Ovary (tissue), 9 donors: ENCODE results near the gene CAVIN1. TPM values are rescaled to one million over a fixed set of nuclear protein-coding genes. Genes with fewer than 3 reads are reported as not detected.

Experiments
- DNase-seq, 5 donors: peaks; one replicate each; pipeline ENCODE4 v3.0.0-alpha.2; 2019 to 2020
- H3K27ac ChIP-seq, 2 donors: fragments of 200-600 bp; one replicate each; pipeline versions ENCODE4 v1.5.1 to v1.8.0; 2019 to 2022
- H3K27me3 ChIP-seq: fragments of 200-600 bp; one replicate; pipeline ENCODE4 v1.8.0; 2022
- H3K36me3 ChIP-seq: fragments of 200-600 bp; sonication (generic); one replicate; pipeline ENCODE4 v1.5.1; 2019
- H3K4me1 ChIP-seq: one replicate; pipeline ENCODE4 v1.8.1; 2013; ENCODE audit warnings: mild to moderate bottlenecking, moderate library complexity; ENCODE audit not compliant: insufficient read depth
- H3K4me3 ChIP-seq: fragments of 200-600 bp; sonication (generic); one replicate; pipeline ENCODE4 v1.5.1; 2017
- H3K9me3 ChIP-seq, 2 donors: fragments of 200-600 bp in 1 of 2; sonication (generic) in 1 of 2; one replicate each; pipeline versions ENCODE4 v1.5.1 to v1.8.1; 2013 to 2019; ENCODE audit warnings: mild to moderate bottlenecking in 1 of 2, moderate library complexity in 1 of 2
- CTCF ChIP-seq, 3 donors: fragments of 450-650 bp in 2 of 3; fragments of 200-600 bp in 1 of 3; IDR thresholded peaks; one replicate each; pipeline versions ENCODE4 v1.5.1 to v1.8.0; 2016 to 2022; ENCODE audit warnings: antibody characterized with exemption in 3 of 3, mild to moderate bottlenecking in 1 of 3
- EP300 ChIP-seq: sonication (generic); formaldehyde crosslinking; IDR thresholded peaks from one replicate; pipeline ENCODE4 v1.6.1; 2017; ENCODE audit warnings: antibody characterized with exemption
- POLR2A ChIP-seq: fragments of 450-650 bp; IDR thresholded peaks from one replicate; pipeline ENCODE4 v1.6.1; 2017; ENCODE audit warnings: antibody characterized with exemption, mild to moderate bottlenecking, moderate library complexity
- WGBS, 3 donors: extraction: QIAGEN DNeasy Blood & Tissue Kit in 1 of 3; methylation state at CpG; one replicate each; pipeline versions ENCODE4 v1.1.5 to v1.1.7; 2013 to 2017; 5-methylcytosine and 5-hydroxymethylcytosine counted together
- intact Hi-C, 4 donors: fragments of 100-400 bp; cut with DNase I; formaldehyde crosslinking; loops; one replicate each; pipeline versions ENCODE4 v1.11.0 to v1.15.1; 2022 to 2023
- polyA plus RNA-seq, 2 donors: library from polyadenylated mRNA; stranded (reverse); fragments of 200-250 nt in 1 of 2; fragments of 350-450 nt in 1 of 2; fragmentation: Illumina TruSeq in 1 of 2; extraction: RNeasy Lipid Tissue Mini Kit (QIAGEN cat#74804) in 1 of 2; gene quantifications; one replicate each; pipeline ENCODE4 v1.2.3, GENCODE V29; 2013 to 2014
- total RNA-seq, 7 donors: library from RNA; depleted of rRNA in 2 of 7; stranded (reverse); fragments of >200 nt in 2 of 7; fragmentation: NEBNext Ultra II Directional in 3 of 7; extraction: Animal tissue kit (Norgen Biotek cat#: 25700) in 3 of 7; gene quantifications; one replicate each; pipeline versions ENCODE4 v1.1.0 to v1.2.4, GENCODE V29; 2016 to 2023
- donor health status: DM: no; HTN: no; CAD: no; lungs with moderate emphysema.
- donor health status: DM: no; HTN: no; CAD: no.
- donor health status: Bipolar disorder and iron deficiency.
- donor health status: DM: yes; HTN: yes; CAD: no.
- donor health status: DM: no; HTN: no; CAD: no.
- donor health status: DM: yes; HTN: yes; CAD: no.

CAVIN1 gene
- total and polyA plus RNA-seq, 9 donors, result 122 to 407 (median 254) TPM

- peak overlapping the region; percentile 39 to 59 for H3K27ac ChIP-seq
- no peak for DNase-seq
- H3K4me1 ChIP-seq, result peaks cover 33% of the 10 kb centered on the region
- H3K27me3 ChIP-seq, result no peaks in the 10 kb centered on the region
- intact Hi-C loops, result loop anchor here (1.0 to 5.0 kb wide), 3 partner anchors 83 to 84 kb away; no protein-coding TSS in a partner anchor
- H3K9me3 ChIP-seq, result no peaks in the 10 kb centered on the region
- WGBS, 3 donors, result 25 to 33% (median 30%) methylated on average over 5 of the region's 5 CpGs
- H3K4me3 ChIP-seq, result no peak overlapping the region
- TF ChIP-seq POLR2A (no peak), EP300 (no peak), CTCF (IDR thresholded peaks at IDR 0.05) (no peak)
- no peaks in the 10 kb centered on the region for H3K36me3 ChIP-seq
Measured at GRCh38 chr17:42406615-42407288, 16.3 kb downstream of the CAVIN1 start.

- 42 to 47% (median 44%) methylated on average over 24 to 26 of the region's 26 CpGs for WGBS, 3 donors
- Histone ChIP-seq H3K4me1 (peaks cover 32% of the 10 kb centered on the region), H3K27ac (no peak overlapping the region), H3K9me3 (no peaks in the 10 kb centered on the region), H3K4me3 (no peak overlapping the region), H3K36me3 (no peaks in the 10 kb centered on the region), H3K27me3 (no peaks in the 10 kb centered on the region)
- intact Hi-C loops, result loop anchor here in 3 of 4 donors (2.0 to 5.0 kb wide), 2 partner anchors 83 to 84 kb away; no protein-coding TSS in a partner anchor
- DNase-seq, result peak; percentile 69 to 89 (median 84)
- no peak for TF ChIP-seq EP300
- peak; percentile 70 to 91 (median 78) for TF ChIP-seq CTCF (IDR thresholded peaks at IDR 0.05)
Measured at GRCh38 chr17:42405963-42406495, 17.0 kb downstream of the CAVIN1 start.

- no peaks in the 10 kb centered on the region for H3K9me3 ChIP-seq
- H3K27me3 ChIP-seq, result no peaks in the 10 kb centered on the region
- 90 to 91% (median 90%) methylated on average over 35 of the region's 35 CpGs for WGBS, 3 donors
- intact Hi-C loops, result loop anchor here in 1 of 4 donors (5.0 kb wide), 1 partner anchor 83 kb away; no protein-coding TSS in a partner anchor
- no peak overlapping the region for H3K4me3 ChIP-seq
- H3K4me1 ChIP-seq, result peaks cover 28% of the 10 kb centered on the region
- DNase-seq, result peak in 2 of 5 donors; percentile 39 to 50
- no peaks in the 10 kb centered on the region for H3K36me3 ChIP-seq
- H3K27ac ChIP-seq, result no peak overlapping the region
- TF ChIP-seq POLR2A, result no peak
- TF ChIP-seq EP300, result no peak
- no peak for TF ChIP-seq CTCF (IDR thresholded peaks at IDR 0.05)
Measured at GRCh38 chr17:42405076-42405475, 18.0 kb downstream of the CAVIN1 start.

- DNase-seq, result no peak
- H3K27ac ChIP-seq, result no peak overlapping the region
- intact Hi-C loops, result loop anchor here in 1 of 4 donors (5.0 kb wide), 1 partner anchor 82 kb away; no protein-coding TSS in a partner anchor
- peaks cover 22% of the 10 kb centered on the region for H3K4me1 ChIP-seq
- 83 to 85% (median 83%) methylated on average over 63 of the region's 63 CpGs for WGBS, 3 donors
- H3K9me3 ChIP-seq, result no peaks in the 10 kb centered on the region
- no peaks in the 10 kb centered on the region for H3K27me3 ChIP-seq
- no peaks in the 10 kb centered on the region for H3K36me3 ChIP-seq
- no peak overlapping the region for H3K4me3 ChIP-seq
- TF ChIP-seq CTCF (IDR thresholded peaks at IDR 0.05), result no peak
- no peak for TF ChIP-seq EP300
- TF ChIP-seq POLR2A, result no peak
Measured at GRCh38 chr17:42404326-42405055, 18.6 kb downstream of the CAVIN1 start.
